ENCODE measurements around the gene SLC43A1.

- TF ChIP-seq CTCF (conservative IDR thresholded peaks at IDR 0.05; ENCODE audit: low read depth in 2 of 2) (no peak), EZH2 (IDR thresholded peaks at IDR 0.05; ENCODE audit: low read depth, unreplicated experiment) (no peak), REST (IDR thresholded peaks at IDR 0.05; ENCODE audit: unreplicated experiment) (no peak), EZH2phosphoT487 (IDR thresholded peaks at IDR 0.05; ENCODE audit: unreplicated experiment) (no peak), POLR2AphosphoS5 (IDR thresholded peaks at IDR 0.05; ENCODE audit: low read depth) (no peak), NANOG (IDR thresholded peaks at IDR 0.05; ENCODE audit: borderline replicate concordance) (no peak), ZNF462 (CRISPR knock-in tag; IDR thresholded peaks at IDR 0.05) (no peak), JUNB (IDR thresholded peaks at IDR 0.05; ENCODE audit: unreplicated experiment) (no peak), CREB1 (CRISPR knock-in tag; IDR thresholded peaks at IDR 0.05; ENCODE audit: low read depth) (no peak), ETS1 (IDR thresholded peaks at IDR 0.05) (no peak), ZNF114 (CRISPR knock-in tag; IDR thresholded peaks at IDR 0.05) (no peak), ZNF331 (CRISPR knock-in tag; IDR thresholded peaks at IDR 0.05; ENCODE audit: low read depth) (no peak)
Measured at GRCh38 chr11:57543593-57543992, 28.1 kb upstream of the SLC43A1 start.
